ENCODE data around the gene MAEA. TPM values are rescaled to one million over a fixed set of nuclear protein-coding genes. Genes with fewer than 3 reads are reported as not detected.

Gene MAEA
- total and polyA plus RNA-seq, 2 of the 8 experiments (the other 6 are each of a cell fraction or from before 2014, with no cell fraction given) = 75.8 to 133 TPM

DNA sequence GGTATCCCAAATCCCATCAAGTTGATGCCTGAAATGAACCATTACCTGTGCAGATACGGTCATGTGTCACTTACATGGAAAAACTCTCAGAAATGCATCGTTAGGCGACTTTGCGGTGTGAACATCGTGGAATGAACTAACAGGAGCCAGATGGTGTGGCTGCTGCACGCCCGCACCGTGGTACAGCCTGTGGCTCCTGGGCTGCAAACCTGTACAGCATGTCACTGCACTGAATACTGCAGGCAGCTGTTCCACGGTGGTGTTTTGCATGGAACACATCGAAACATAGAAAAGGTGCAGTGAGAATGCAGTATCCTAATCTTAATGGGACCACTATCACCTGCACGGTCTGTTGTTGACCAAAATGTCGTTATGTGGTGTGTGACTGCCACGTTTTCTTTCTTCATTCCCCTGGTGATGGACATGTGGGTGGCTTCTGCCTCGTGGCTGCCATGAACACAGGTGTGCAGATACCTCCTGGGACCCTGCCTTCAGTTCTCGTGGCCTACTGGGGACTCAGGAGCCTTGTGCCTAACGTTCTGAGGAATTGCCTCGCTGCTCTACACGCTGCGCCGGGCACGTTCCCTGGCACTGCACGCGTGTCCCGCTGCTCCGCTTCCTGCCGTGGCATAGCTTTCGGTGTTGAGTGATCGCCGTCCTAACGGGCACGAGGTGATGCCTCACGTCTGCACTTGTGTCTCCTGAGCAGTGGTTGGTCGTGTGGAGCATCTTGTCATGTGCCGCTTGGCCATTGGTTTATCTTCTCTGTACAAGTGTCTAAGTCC lies 18.5 kb downstream of the MAEA start (continued):
- TF ChIP-seq TBP (IDR thresholded peaks at IDR 0.05; ENCODE audit: low read depth, low read length) = no peak
- no peak for TF ChIP-seq SIRT6 (IDR thresholded peaks at IDR 0.05; ENCODE audit: low read length)
- no peak for TF ChIP-seq SIX5 (IDR thresholded peaks at IDR 0.05; ENCODE audit: low read depth, low read length)
- no peak for TF ChIP-seq TEAD4 (IDR thresholded peaks at IDR 0.05; ENCODE audit: low read depth, low read length)

Measured in H1 (cell line).